Endothelial cell of hepatic sinusoid (primary cell): ENCODE measurements around the gene VPS41.
"Not testable (repeated sequence)": the region's sequence is repeated elsewhere in the genome, so short reads cannot be mapped to it uniquely, and the experiment has no call there.

ENCODE experiments used
- in situ Hi-C: cut with HindIII; loops from 2 replicates; pipeline ENCODE4 v1.10.0; 2017; ENCODE audit warnings: low sequenced_read_pairs

Gene VPS41

GRCh38 chr7:38908759-38909335 lies at the start of gene VPS41:
VPS41 (minus strand) TSS chr7:38909191; CDS start chr7:38909174, 17 bp downstream.
- in situ Hi-C loops, result no loop called here

- in situ Hi-C loops, result no loop called here
Measured at GRCh38 chr7:38955892-38956291, 46.9 kb upstream of the VPS41 start.

DNA sequence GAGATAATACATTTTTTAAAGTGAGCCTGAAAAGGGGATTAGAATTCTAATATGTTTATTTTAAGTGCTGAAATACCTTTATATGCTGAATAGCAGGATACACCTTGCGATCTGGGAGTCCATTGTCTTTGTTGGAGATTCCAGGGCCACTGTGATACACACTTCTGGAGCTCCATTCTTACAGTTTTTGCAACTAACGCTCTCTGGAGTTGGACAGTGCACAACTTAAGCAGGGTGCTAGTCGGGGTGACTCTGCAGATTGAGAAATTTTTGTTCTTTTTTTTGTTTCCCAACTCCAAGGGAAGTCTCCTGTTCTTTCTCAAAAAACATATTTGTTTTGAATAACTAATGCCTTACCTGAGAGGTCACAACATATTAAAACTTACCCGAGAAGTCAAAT lies 45.0 kb upstream of the VPS41 start:
- in situ Hi-C loops, result no loop called here

DNA sequence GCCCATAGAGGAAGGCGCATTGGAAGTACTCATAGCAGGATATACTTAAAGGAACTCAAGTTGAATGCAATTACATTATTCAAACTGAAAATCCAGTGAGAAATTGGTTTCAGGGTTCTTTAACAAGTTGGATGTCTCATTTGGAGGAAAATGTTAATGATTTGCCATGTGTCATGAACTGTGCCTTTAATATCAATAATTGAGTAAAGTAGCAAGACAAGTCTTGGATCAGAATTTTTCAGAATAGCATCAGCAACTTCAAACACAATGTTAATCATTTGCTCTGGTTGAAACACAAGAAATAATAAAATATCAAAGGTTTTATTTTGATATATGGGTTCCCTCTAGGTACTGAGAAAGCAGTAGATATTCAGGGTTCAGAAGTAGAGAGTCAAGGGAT lies 44.2 kb upstream of the VPS41 start:
- in situ Hi-C loops, result no loop called here

DNA sequence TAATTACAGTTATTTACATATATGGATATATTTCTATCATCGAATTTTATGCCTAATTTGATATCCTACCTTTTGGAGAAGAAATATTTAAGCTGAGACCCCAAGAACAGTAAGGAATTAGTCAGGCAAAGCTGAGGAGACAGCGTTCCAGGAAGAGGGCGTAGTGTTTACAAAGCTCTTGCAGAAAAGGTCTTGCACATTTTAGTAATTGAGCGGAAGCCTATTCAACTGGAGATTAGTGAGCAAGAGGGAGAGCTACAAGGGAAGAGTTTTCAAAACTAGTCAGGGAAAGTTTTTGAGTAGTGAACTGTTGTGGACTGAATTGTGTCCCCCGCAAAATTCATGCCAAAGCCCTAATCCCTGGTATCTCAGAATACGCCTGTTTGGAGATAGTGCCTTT lies 42.2 kb upstream of the VPS41 start:
- in situ Hi-C loops, result no loop called here

GRCh38 chr7:38950309-38950708 lies 41.3 kb upstream of the VPS41 start:
- in situ Hi-C loops, result no loop called here

- in situ Hi-C loops, result not testable (repeated sequence)
Measured at GRCh38 chr7:38947541-38947940, 38.5 kb upstream of the VPS41 start.

DNA sequence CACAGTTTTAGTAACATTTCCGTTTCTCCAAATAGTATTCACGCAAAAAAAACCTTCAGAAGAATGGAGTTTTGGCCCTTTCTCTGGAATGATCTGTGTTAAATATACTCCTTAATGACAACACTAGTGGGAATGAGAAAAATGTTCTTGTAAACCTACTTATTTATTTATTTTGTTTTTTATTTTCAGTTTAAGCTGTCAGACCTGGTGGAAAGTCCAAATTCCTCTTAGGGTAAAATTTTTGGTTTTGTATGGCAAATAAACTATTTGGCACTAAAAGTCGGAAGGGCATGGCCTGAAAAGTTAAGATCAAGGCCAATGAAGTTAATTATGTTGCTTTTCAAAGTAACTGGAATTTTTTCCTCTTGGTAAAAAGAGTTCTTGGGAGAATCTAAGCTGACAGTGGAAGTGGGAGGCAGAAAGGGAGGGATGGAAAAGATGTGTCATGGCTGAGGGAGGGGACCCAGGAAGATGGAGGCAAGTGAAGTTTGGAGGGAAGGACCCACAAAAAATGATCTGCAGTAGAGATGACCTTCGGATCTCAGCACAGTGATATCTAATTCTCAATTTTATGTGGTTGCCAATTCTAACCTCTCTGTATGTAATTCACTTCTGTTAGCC lies 33.5 kb upstream of the VPS41 start:
- in situ Hi-C loops, result no loop called here

DNA sequence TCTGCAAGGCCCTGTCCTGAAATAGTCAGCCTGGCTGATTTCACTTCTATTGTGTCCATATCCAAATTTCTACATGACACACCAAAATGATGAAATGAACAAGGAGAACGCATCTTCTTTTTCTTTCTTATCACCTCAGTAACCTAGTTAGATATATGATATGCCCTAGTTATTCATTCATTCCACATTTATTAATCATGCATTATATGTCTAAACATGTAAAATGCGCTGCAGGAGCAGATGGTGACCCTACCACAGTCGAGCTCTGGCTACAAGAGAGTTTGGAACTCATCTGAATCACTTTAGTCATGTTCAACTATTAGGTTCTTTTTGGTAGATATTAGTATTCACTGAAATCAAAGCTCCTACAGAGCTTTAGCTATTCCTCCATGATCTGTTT lies 31.8 kb upstream of the VPS41 start:
- in situ Hi-C loops, result no loop called here

GRCh38 chr7:38938589-38938988 lies 29.6 kb upstream of the VPS41 start:
- in situ Hi-C loops, result no loop called here

GRCh38 chr7:38938001-38938485 lies 29.1 kb upstream of the VPS41 start:
- in situ Hi-C loops, result no loop called here

DNA sequence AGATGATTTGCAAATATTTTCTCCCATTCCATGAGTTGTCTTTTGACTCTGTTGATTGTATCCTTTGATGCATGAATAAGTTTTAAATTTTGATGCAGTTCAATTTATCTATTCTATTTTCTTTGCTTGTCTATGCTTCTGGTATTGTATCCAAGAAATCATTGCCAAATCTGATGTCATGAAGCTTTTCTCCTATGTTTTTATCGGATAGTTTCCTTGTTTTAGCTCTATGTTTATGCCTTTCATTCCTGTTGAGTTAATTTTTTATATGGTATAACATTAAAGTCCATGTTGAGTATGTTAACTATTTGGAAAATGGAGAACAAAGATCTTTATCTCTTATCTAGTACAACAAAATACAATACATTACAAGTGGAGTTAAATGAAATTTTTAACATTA lies 27.6 kb upstream of the VPS41 start:
- in situ Hi-C loops, result no loop called here

DNA sequence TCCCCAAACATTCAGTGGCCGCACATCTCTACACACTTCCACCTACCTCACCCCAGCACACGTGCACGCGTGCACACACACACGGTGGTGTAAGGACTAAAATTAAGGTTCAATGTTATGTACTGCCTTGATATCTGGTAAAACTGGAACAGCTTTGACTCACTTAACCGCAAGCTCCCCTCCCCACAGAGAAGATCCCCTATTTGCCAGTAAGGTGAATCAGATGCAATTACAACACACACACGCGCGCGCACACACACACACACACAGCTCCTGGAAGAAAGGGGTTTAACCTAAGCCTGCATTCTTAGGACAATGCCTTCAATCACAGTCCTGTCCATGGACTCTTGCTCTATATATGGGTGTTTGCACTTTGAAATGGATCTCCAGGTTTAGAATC lies 25.5 kb upstream of the VPS41 start:
- in situ Hi-C loops, result no loop called here

GRCh38 chr7:38934051-38934450 lies 25.1 kb upstream of the VPS41 start:
- in situ Hi-C loops, result no loop called here

- in situ Hi-C loops, result no loop called here
Measured at GRCh38 chr7:38932509-38933168, 23.6 kb upstream of the VPS41 start.

- in situ Hi-C loops, result no loop called here
Measured at GRCh38 chr7:38929460-38930171, 20.6 kb upstream of the VPS41 start.

DNA sequence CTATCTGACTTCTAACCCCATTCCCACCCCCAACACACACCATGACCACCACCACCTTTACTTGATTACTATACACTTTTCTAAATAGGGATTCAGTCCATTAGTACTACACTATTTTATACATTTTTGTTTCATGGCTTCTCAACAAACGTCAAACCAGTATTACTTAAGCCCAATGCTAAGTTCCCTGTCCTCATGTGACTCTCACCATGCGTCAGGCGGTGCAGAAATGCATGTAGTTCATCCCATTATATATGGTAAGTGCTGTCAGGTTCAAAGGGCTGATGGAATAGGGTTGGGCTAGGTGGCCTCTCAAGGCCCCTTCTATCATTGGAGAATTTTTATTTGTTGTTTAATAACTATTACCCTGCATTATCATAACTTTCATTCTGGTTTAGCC lies 19.5 kb upstream of the VPS41 start:
- in situ Hi-C loops, result no loop called here

DNA sequence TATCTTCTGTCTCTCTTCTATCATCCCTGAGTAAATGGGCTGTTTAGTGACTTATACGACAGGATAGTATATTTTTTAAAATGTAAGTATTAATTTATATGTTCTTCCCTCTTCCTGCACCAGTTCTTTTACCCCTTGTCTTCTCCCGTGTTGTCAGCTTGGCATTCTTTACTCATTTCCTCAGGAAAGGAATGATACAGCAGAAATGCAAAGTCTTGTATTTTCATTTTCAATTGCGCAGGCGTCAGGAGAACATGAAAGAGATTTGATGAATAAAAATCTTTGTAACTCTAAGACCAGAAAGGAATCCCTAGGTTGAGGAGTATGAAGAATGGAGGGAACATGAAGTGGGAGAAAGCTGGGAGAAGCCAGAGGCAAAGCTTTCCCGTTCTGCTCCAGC lies 18.8 kb upstream of the VPS41 start:
- in situ Hi-C loops, result no loop called here

GRCh38 chr7:38920731-38921130 lies 11.7 kb upstream of the VPS41 start:
- in situ Hi-C loops, result no loop called here

GRCh38 chr7:38916396-38916795 lies 7.4 kb upstream of the VPS41 start:
- in situ Hi-C loops, result no loop called here

- in situ Hi-C loops, result no loop called here
Measured at GRCh38 chr7:38909870-38910269, 879 bp upstream of the VPS41 start.

- in situ Hi-C loops, result no loop called here
Measured at GRCh38 chr7:38907766-38908165, 1.2 kb downstream of the VPS41 start.
